Endothelial cell of umbilical vein (primary cell): ENCODE measurements around the gene TMEM140. TPM values are rescaled to one million over a fixed set of nuclear protein-coding genes. Genes with fewer than 3 reads are reported as not detected.

ENCODE experiments used
- BruUV-seq: library from RNA; stranded (reverse); fragments of 400-500 nt; replicated peaks from 2 replicates; lab custom pipeline; 2021; lab: Mats Ljungman, UMichigan
- CTCF ChIA-PET: fragments of 300-600, 350-600 bp; sonication (Branson Sonifier 250); formaldehyde crosslinking; loops from one replicate; lab custom pipeline; 2021; ENCODE audit warnings: antibody characterized with exemption, inconsistent platforms; lab: Charles Lee
- POLR2A ChIA-PET: fragments of 300-600, 350-600 bp; sonication (Branson Sonifier 250); formaldehyde crosslinking; loops from one replicate; lab custom pipeline; 2021; ENCODE audit warnings: antibody characterized with exemption, inconsistent platforms; lab: Charles Lee
- DNase-seq: peaks from one replicate; pipeline ENCODE4 v3.0.0-alpha.2; 2011; ENCODE audit warnings: low read depth, low spot score
- FAIRE-seq: peaks from 2 replicates; lab custom pipeline; 2011; peaks lifted over from hg19 to GRCh38; lab: Jason Lieb, UNC
- H2AFZ ChIP-seq: 2 replicates; pipeline ENCODE4 v1.6.0; 2012; ENCODE audit warnings: low read depth, low read length, control low read depth, inconsistent platforms
- H3K27ac ChIP-seq: 2 replicates; pipeline ENCODE4 v1.5.1; 2011; ENCODE audit warnings: low read depth, mild to moderate bottlenecking, control low read depth, low read length, moderate library complexity; ENCODE audit not compliant: insufficient read depth
- H3K27me3 ChIP-seq, 2 experiments: 2 replicates each; pipeline versions ENCODE4 v1.6.0 to v1.6.1; 2011; ENCODE audit warnings: low read length in 2 of 2, mixed read lengths in 1 of 2; ENCODE audit not compliant: control insufficient read depth in 2 of 2, insufficient read depth in 2 of 2
- H3K36me3 ChIP-seq, 2 experiments: 2 replicates in 1 of 2; 3 replicates in 1 of 2; pipeline ENCODE4 v1.5.1; 2011; ENCODE audit warnings: low read length in 2 of 2, mild to moderate bottlenecking in 1 of 2, moderate library complexity in 1 of 2; ENCODE audit not compliant: control insufficient read depth in 2 of 2, insufficient read depth in 2 of 2; ENCODE audit errors: extremely low read depth in 1 of 2
- H3K4me1 ChIP-seq: 3 replicates; pipeline ENCODE4 v1.5.1; 2011; ENCODE audit warnings: mild to moderate bottlenecking, low read length; ENCODE audit not compliant: control insufficient read depth, insufficient read depth; ENCODE audit errors: extremely low read depth
- H3K4me2 ChIP-seq: 2 replicates; pipeline ENCODE4 v1.6.1; 2011; ENCODE audit warnings: low read length, control low read depth, mixed read lengths; ENCODE audit not compliant: insufficient read depth
- H3K4me3 ChIP-seq, 3 experiments: fragments of 200-600 bp in 1 of 3; sonication (generic), shearing (Covaris generic) in 1 of 3; replicated peaks in 1 of 3; 2 replicates each; pipeline ENCODE4 v1.5.1; 2011 to 2016; ENCODE audit warnings: control low read depth in 3 of 3, low read length in 3 of 3, mild to moderate bottlenecking in 2 of 3, inconsistent platforms in 1 of 3, low read depth in 1 of 3, moderate library complexity in 1 of 3; ENCODE audit not compliant: insufficient read depth in 1 of 3
- H3K79me2 ChIP-seq: 2 replicates; pipeline ENCODE4 v1.6.0; 2012; ENCODE audit warnings: low read length, inconsistent platforms; ENCODE audit not compliant: control insufficient read depth, insufficient read depth
- H3K9ac ChIP-seq: replicated peaks from 2 replicates; pipeline ENCODE3; 2011; ENCODE audit warnings: low read length, control low read depth; ENCODE audit not compliant: insufficient read depth; ENCODE audit errors: extremely low read depth
- H3K9me1 ChIP-seq: replicated peaks from 3 replicates; pipeline ENCODE4 v1.6.0; 2011; ENCODE audit warnings: mild to moderate bottlenecking, low read length; ENCODE audit not compliant: control insufficient read depth, insufficient read depth; ENCODE audit errors: extremely low read depth
- H3K9me3 ChIP-seq: replicated peaks from 2 replicates; pipeline ENCODE4 v1.5.1; 2012; ENCODE audit warnings: low read length, inconsistent platforms; ENCODE audit not compliant: control insufficient read depth, insufficient read depth
- H4K20me1 ChIP-seq: replicated peaks from 2 replicates; pipeline ENCODE3; 2011; ENCODE audit warnings: mild to moderate bottlenecking, low read length; ENCODE audit not compliant: control insufficient read depth, insufficient read depth; ENCODE audit errors: extremely low read depth
- EZH2 ChIP-seq: IDR thresholded peaks from 2 replicates; pipeline ENCODE4 v1.6.1; 2012; ENCODE audit warnings: borderline replicate concordance, low read depth, mild to moderate bottlenecking, moderate library complexity, low read length, inconsistent platforms; ENCODE audit not compliant: severe bottlenecking
- FOS ChIP-seq: IDR thresholded peaks from 2 replicates; pipeline ENCODE4 v1.6.1; 2011; ENCODE audit warnings: mild to moderate bottlenecking, low read length, moderate library complexity, borderline replicate concordance; ENCODE audit not compliant: insufficient read depth
- GATA2 ChIP-seq: IDR thresholded peaks from 2 replicates; pipeline ENCODE4 v1.7.0; 2011; ENCODE audit warnings: low read depth, mild to moderate bottlenecking, moderate library complexity, mixed read lengths, low read length; ENCODE audit not compliant: insufficient read length, insufficient read depth
- JUN ChIP-seq: IDR thresholded peaks from 2 replicates; pipeline ENCODE4 v1.6.1; 2011; ENCODE audit warnings: borderline replicate concordance, low read depth; ENCODE audit not compliant: insufficient read length, insufficient read depth
- MYC ChIP-seq: IDR thresholded peaks from one replicate; pipeline ENCODE4 v1.6.1; 2011; ENCODE audit warnings: mild to moderate bottlenecking, low read depth, low read length
- POLR2A ChIP-seq: IDR thresholded peaks from 2 replicates; pipeline ENCODE4 v1.6.1; 2012; ENCODE audit warnings: low read depth, mild to moderate bottlenecking, control low read depth, low read length
- POLR2AphosphoS5 ChIP-seq: IDR thresholded peaks from 2 replicates; pipeline ENCODE4 v1.6.1; 2012; ENCODE audit warnings: low read depth, mild to moderate bottlenecking, control low read depth, low read length, moderate library complexity; ENCODE audit not compliant: insufficient read depth
- dilution Hi-C: fragments of 300-500 bp; cut with MboI; formaldehyde crosslinking; loops from one replicate; pipeline ENCODE4 v1.15.0; 2019; ENCODE audit warnings: low sequenced_read_pairs; ENCODE audit not compliant: extremely low pct_ligation_motif_present
- intact Hi-C: fragments of 100-400 bp; cut with micrococcal nuclease; formaldehyde crosslinking; loops from one replicate; pipeline ENCODE4 v1.10.0; 2022
- polyA plus RNA-seq, 4 experiments: library from polyadenylated mRNA; depleted of rRNA in 3 of 4; stranded (reverse) in 3 of 4; unstranded in 1 of 4; fragments of >200 nt; gene quantifications; 2 replicates each; pipeline versions ENCODE4 v1.2.1 to v1.2.3, GENCODE V29; 2011 to 2012; ENCODE audit warnings: missing spikeins in 1 of 4
- total RNA-seq: library from RNA; stranded (reverse); gene quantifications from 2 replicates; pipeline ENCODE4 v1.2.3, GENCODE V29; 2021
- TF ChIP-seq, protein P1 (sequence below): IDR thresholded peaks from 2 replicates; pipeline ENCODE4 v1.6.1; 2011; ENCODE audit not compliant: insufficient read depth, insufficient read length
- TF ChIP-seq, protein P2 (sequence below), 2 donors: IDR thresholded peaks; 1 replicate in 1 of 2; 2 replicates in 1 of 2; pipeline ENCODE4 v1.5.1; 2011; ENCODE audit warnings: low read length in 2 of 2, mild to moderate bottlenecking in 2 of 2, moderate library complexity in 2 of 2, control low read depth in 1 of 2, inconsistent platforms in 1 of 2, low read depth in 1 of 2; ENCODE audit not compliant: insufficient read depth in 1 of 2; ENCODE audit errors: extremely low read depth in 1 of 2

Gene TMEM140
- total and polyA plus RNA-seq, 2 donors (not counting 3 experiments of a cell fraction or from before 2014, with no cell fraction given) = 17.9 to 26.5 TPM

DNA sequence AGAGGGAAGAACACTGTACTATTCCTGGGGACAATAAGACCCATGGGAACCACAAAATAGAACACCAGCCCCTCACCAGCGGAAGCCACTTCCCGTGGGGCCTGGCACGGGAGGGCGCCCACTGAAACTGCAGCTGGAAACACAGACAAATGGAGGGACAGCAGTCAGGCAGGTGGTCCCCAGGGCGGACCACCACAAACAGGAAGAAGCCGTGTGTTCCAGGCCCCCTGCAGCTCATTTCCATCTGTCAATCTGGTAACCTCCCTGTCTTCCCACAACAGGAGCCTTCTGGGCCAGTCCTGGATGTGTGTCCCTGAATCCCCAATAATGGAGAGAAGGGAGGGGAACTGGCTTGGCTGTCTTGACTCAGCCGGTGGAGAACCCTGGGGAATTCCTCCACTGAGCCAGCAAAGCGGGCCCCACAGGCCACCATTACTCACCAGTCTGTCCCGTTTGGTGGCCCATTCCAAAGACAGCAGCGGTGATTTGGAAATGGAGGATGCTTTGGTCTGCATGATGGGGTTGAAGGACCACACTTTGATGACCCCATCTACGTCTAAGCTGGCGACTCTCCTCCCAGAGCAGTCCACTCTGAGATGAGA, 46.7 kb downstream of the TMEM140 start:
- dilution Hi-C loops = no loop called here
- Histone ChIP-seq H3K27me3 (no peaks in the 10 kb centered on the region), H3K4me2 (no peak overlapping the region), H3K4me3 (no peak overlapping the region), H3K79me2 (no peaks in the 10 kb centered on the region), H2AFZ (no peak overlapping the region), H3K4me1 (no peaks in the 10 kb centered on the region), H4K20me1 (no peaks in the 10 kb centered on the region), H3K9me3 (no peaks in the 10 kb centered on the region), H3K9me1 (no peaks in the 10 kb centered on the region), H3K27ac (no peak overlapping the region), H3K9ac (no peak overlapping the region), H3K36me3 (peaks cover 2 to 4% of the 10 kb centered on the region in 2 experiments)
- FAIRE-seq = no peak
- CTCF ChIA-PET = no interaction called here
- BruUV-seq = no TSS peak
- no peak for TF ChIP-seq POLR2AphosphoS5
- no peak for TF ChIP-seq FOS
- no peak for TF ChIP-seq MYC
- TF ChIP-seq JUN = no peak
- TF ChIP-seq, protein P1, sequence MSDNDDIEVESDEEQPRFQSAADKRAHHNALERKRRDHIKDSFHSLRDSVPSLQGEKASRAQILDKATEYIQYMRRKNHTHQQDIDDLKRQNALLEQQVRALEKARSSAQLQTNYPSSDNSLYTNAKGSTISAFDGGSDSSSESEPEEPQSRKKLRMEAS = no peak
- no peak for TF ChIP-seq EZH2
- POLR2A ChIA-PET = no interaction called here
- intact Hi-C loops = no loop called here
- DNase-seq = no peak

DNA sequence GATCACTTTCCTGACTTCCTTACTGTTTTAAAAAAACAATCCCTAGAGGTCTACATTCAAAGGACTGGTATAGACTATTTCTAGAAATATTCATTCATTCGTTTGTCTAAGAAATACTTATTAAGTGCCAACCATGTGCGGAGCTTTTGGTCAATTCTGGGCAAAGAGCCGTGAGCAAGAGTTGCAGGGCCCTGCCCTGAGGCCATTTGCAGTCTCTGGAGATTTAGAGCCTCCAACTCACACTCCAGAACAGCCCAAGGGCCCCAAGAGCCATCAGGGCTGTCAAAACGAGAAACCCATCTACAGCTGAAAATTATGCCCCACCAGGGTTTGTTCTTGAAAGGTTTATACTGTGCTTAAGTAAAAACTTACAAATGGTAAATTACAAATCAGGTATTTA, 47.3 kb downstream of the TMEM140 start:
- CTCF ChIA-PET = no interaction called here
- H4K20me1 ChIP-seq = no peaks in the 10 kb centered on the region
- TF ChIP-seq POLR2AphosphoS5 (no peak), EZH2 (no peak), FOS (no peak), POLR2A (no peak), MYC (no peak), JUN (no peak), GATA2 (no peak)
- TF ChIP-seq, protein P2, sequence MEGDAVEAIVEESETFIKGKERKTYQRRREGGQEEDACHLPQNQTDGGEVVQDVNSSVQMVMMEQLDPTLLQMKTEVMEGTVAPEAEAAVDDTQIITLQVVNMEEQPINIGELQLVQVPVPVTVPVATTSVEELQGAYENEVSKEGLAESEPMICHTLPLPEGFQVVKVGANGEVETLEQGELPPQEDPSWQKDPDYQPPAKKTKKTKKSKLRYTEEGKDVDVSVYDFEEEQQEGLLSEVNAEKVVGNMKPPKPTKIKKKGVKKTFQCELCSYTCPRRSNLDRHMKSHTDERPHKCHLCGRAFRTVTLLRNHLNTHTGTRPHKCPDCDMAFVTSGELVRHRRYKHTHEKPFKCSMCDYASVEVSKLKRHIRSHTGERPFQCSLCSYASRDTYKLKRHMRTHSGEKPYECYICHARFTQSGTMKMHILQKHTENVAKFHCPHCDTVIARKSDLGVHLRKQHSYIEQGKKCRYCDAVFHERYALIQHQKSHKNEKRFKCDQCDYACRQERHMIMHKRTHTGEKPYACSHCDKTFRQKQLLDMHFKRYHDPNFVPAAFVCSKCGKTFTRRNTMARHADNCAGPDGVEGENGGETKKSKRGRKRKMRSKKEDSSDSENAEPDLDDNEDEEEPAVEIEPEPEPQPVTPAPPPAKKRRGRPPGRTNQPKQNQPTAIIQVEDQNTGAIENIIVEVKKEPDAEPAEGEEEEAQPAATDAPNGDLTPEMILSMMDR (IDR thresholded peaks at IDR 0.05; ENCODE audit: extremely low read depth in 1 of 2, insufficient read depth in 1 of 2, low read depth in 1 of 2, low read length in 2 of 2) = no peak
- TF ChIP-seq, protein P1 = no peak
- DNase-seq (no peak), FAIRE-seq (no peak)
- H3K9me3 ChIP-seq = no peaks in the 10 kb centered on the region
- intact Hi-C loops (no loop called here), dilution Hi-C loops (no loop called here)
- H3K4me2 ChIP-seq = no peak overlapping the region
- no peaks in the 10 kb centered on the region for H3K9me1 ChIP-seq
- peaks cover 2 to 4% of the 10 kb centered on the region in 2 experiments for H3K36me3 ChIP-seq
- no peaks in the 10 kb centered on the region for H3K79me2 ChIP-seq
- POLR2A ChIA-PET = no interaction called here
- H2AFZ ChIP-seq = no peak overlapping the region
- no peak overlapping the region for H3K27ac ChIP-seq
- no peaks in the 10 kb centered on the region for H3K27me3 ChIP-seq
- no peaks in the 10 kb centered on the region for H3K4me1 ChIP-seq
- no peak overlapping the region for H3K9ac ChIP-seq
- no peak overlapping the region for H3K4me3 ChIP-seq
- BruUV-seq = no TSS peak
